ENCODE measurements around the gene RAB40C.

The RAB40C gene

DNA sequence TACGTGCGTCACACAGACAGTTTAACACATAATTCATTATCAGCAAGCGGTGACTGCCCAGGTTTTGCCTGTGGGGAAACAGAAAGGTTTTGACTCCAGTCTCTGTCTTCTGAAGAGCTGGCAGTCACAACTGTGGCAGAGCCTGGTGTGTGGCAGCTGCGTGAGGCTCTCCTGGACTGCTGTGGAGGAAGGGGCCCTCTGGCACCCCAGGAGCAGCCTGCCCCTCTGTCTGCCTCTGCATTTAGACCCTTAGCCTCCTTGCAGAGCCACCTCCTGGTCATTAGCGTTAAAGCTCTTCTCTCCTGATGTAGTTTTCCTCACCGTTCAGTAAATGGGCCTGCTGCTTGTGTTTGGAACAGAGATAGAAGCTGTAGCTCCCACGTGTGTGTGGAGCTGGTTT, 10.9 kb downstream of the RAB40C start:
- Mint-ChIP-seq H3K4me1 (ENCODE audit: low read depth) (peaks cover 14% of the 10 kb centered on the region), H3K27ac (no peak overlapping the region), H3K27me3 (no peaks in the 10 kb centered on the region), H3K9me3 (no peaks in the 10 kb centered on the region), H3K4me3 (no peak overlapping the region), H3K36me3 (ENCODE audit: low read depth) (peaks cover 4% of the 10 kb centered on the region)

DNA sequence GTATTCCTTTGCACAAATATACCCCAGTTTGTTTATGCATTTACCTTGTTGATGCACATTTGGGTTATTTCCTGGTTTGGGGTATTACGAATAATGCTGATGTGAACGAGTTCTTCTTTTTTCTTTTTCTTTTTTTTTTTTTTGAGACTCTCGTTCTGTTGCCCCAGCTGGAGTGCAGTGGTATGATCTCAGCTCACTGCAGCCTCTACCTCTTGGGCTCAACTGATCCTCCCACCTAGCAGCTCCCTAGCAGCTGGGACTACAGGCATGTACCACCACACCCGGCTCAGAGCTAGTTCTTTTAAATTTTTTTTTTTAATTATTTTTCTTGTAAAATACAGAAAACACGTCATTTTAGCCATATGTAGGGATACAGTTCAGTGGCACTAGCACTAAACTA, 14.1 kb downstream of the RAB40C start:
- Mint-ChIP-seq H3K4me3 (no peak overlapping the region), H3K36me3 (ENCODE audit: low read depth) (peaks cover 4% of the 10 kb centered on the region), H3K27me3 (no peaks in the 10 kb centered on the region), H3K4me1 (ENCODE audit: low read depth) (peaks cover 18% of the 10 kb centered on the region), H3K27ac (no peak overlapping the region), H3K9me3 (no peaks in the 10 kb centered on the region)

DNA sequence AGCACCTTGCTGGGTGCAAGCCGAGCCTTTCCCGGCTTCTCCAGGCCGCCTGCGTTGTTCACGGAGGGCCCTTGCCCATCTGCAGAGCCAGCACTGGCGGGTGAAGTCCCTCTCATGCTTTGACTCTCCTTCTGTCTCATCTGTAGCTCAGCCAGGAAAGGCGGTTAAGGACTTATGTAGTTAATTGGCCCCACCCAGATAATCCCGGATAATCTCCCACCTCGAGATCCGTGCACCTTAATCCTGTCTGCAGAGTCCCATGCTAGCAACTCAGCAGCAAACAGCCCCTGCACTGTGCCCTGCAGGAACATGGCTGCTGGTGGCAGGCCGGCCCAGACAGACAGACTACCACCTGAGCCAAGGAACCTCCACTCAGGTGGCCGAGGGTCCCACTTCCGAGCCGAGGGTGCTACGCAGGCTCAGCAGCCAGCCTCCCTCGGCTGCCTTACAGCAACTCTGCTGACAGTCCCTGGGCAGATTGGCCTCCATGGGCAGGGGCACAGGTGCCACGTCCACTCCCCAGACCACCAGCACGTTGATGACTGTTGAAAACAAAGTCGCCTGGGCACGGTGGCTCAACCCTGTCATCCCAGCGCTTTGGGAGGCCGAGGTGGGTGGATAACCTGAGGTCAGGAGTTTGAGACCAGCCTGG, 16.9 kb downstream of the RAB40C start:
- Mint-ChIP-seq H3K4me3 (no peak overlapping the region), H3K4me1 (ENCODE audit: low read depth) (peaks cover 25% of the 10 kb centered on the region), H3K27ac (no peak overlapping the region)

DNA sequence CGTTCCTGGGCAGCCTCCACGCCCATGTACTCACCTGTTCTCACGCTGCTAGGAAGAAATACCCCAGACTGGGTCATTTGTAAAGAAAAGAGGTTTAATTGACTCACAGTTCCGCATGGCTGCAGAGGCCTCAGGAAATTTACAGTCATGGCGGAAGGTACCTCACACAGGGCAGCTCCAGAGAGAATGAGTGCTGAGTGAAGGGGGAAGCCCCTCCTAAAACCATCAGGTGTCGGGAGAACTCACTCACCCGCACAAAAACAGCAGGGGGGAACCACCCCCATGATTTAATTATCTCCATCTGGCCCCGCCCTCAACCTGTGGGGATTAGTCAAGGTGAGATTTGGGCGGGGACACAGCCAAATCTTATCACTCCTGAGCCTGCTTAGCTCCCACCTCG, 18.2 kb downstream of the RAB40C start:
- Mint-ChIP-seq H3K36me3 (ENCODE audit: low read depth) (peaks cover 4% of the 10 kb centered on the region), H3K27me3 (no peaks in the 10 kb centered on the region), H3K9me3 (no peaks in the 10 kb centered on the region), H3K4me1 (ENCODE audit: low read depth) (peaks cover 21% of the 10 kb centered on the region), H3K4me3 (peak overlapping the region; percentile 48), H3K27ac (peak overlapping the region; percentile 84)

More for the DNA sequence above, 16.9 kb downstream of the RAB40C start:
- Mint-ChIP-seq H3K27me3 (no peaks in the 10 kb centered on the region), H3K36me3 (ENCODE audit: low read depth) (peaks cover 4% of the 10 kb centered on the region), H3K9me3 (no peaks in the 10 kb centered on the region)

DNA sequence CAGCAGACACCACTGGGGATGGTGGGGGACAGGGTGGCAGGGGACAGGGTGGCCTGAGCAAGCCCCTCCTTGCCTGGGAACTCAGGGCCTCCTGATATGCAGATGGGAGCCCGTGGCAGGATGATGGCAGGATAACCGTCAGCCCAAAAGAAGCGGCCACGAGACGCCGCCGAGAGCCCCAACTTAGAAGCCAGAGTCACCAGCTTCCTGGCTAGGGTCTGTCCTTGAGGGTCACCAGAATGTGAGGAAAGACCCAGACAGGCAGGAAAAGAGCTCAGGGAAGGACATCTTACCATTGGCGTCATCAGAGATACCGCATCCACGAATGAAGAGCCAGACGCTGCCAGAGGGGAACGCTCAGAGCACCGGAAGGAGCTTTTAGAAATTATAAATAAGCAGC, 19.4 kb downstream of the RAB40C start:
- H3K4me1 Mint-ChIP-seq (ENCODE audit: low read depth), result peaks cover 15% of the 10 kb centered on the region
- no peak overlapping the region for H3K4me3 Mint-ChIP-seq
- no peaks in the 10 kb centered on the region for H3K9me3 Mint-ChIP-seq
- H3K27ac Mint-ChIP-seq, result no peak overlapping the region
- H3K36me3 Mint-ChIP-seq (ENCODE audit: low read depth), result peaks cover 3% of the 10 kb centered on the region
- no peaks in the 10 kb centered on the region for H3K27me3 Mint-ChIP-seq

DNA sequence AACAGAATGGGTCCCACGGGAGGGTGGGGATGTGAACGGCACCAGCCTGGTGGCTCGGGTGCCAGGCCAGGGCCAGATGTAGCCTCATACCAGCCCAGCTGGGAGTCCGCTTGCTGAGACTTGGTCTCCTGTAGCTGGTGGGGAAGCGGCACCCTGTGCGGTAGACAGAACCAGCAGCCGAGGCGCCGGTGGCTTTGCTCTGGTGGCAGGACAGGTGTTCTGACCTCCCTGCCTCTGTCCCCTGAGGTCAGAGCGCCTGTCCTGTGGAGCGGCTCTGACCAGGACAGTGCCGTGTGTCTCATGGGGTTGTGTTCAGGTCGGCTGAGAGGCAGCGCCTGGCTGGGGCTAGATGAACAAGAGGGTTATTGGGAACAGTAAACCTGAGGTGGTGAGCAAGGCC, 20.1 kb downstream of the RAB40C start:
- no peaks in the 10 kb centered on the region for H3K27me3 Mint-ChIP-seq
- no peaks in the 10 kb centered on the region for H3K36me3 Mint-ChIP-seq (ENCODE audit: low read depth)
- H3K4me3 Mint-ChIP-seq, result no peak overlapping the region
- H3K9me3 Mint-ChIP-seq, result no peaks in the 10 kb centered on the region
- H3K4me1 Mint-ChIP-seq (ENCODE audit: low read depth), result peaks cover 15% of the 10 kb centered on the region
- H3K27ac Mint-ChIP-seq, result no peak overlapping the region

DNA sequence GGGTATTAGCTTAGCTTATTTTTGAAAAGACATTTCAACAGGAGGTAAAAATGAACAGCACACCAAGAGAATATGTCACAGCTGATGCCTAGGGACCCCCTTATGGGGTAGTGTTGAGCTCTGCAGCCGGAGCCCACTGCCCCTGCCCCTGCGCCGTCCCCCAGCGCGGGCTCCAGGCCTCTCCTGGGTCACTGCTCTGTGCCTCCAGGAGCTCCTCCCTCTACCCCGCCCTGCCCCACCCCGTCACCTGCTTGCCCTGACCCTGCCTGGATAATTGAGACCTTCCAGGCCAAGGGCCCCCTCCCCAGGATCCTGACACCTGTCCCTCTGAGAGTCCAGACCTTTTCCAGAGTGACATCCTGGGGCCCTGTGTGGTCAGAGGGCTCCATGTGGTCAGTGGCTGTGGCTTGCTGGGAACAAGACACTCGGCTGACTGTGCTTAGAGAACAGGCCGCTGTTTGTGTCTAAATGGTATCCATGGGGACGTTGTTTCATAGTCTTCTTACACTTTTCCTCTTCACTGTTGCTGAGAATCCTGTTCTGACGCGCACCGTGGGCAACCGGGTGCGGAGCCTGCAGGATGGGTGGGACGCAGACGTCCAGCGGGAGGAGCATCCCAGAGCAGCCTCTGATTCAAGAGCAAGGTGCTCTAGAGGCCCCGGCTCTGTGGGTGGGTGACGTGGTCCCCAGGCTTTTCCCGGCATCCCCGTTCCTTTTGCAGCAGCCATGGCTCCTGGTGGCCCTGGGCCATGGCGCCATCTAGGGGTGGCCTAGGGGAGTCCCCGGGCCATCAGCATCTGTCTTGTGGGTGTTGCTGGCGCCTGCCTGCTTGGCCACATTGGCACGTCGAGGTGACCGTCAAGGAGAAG, 20.9 kb downstream of the RAB40C start:
- H3K4me3 Mint-ChIP-seq, result no peak overlapping the region
- H3K9me3 Mint-ChIP-seq, result no peaks in the 10 kb centered on the region
- H3K27me3 Mint-ChIP-seq, result no peaks in the 10 kb centered on the region
- no peaks in the 10 kb centered on the region for H3K36me3 Mint-ChIP-seq (ENCODE audit: low read depth)
- peaks cover 15% of the 10 kb centered on the region for H3K4me1 Mint-ChIP-seq (ENCODE audit: low read depth)
- no peak overlapping the region for H3K27ac Mint-ChIP-seq

DNA sequence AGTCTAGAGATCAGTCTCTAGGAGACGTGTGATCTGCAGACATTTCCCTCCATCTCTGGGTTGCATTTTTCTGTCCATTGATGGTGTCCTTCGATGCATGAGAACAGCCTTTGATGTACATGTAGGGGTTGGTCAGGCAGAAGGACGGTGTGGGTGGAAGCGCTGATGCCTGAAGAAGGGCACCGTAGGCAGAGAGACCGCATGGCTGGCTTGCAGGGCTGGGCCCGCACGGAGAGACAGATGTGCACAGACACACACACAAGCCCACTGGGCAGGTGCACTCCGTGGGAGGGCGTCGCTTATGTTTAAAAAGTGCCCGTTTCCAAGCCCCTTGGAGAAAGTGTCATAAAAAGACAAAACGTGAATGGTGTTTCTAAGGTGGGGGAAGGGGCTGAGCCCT, 25.3 kb downstream of the RAB40C start:
- H3K36me3 Mint-ChIP-seq (ENCODE audit: low read depth), result no peaks in the 10 kb centered on the region
- no peak overlapping the region for H3K4me3 Mint-ChIP-seq
- no peaks in the 10 kb centered on the region for H3K27me3 Mint-ChIP-seq
- H3K27ac Mint-ChIP-seq, result no peak overlapping the region
- H3K4me1 Mint-ChIP-seq (ENCODE audit: low read depth), result peaks cover 6% of the 10 kb centered on the region
- no peaks in the 10 kb centered on the region for H3K9me3 Mint-ChIP-seq

DNA sequence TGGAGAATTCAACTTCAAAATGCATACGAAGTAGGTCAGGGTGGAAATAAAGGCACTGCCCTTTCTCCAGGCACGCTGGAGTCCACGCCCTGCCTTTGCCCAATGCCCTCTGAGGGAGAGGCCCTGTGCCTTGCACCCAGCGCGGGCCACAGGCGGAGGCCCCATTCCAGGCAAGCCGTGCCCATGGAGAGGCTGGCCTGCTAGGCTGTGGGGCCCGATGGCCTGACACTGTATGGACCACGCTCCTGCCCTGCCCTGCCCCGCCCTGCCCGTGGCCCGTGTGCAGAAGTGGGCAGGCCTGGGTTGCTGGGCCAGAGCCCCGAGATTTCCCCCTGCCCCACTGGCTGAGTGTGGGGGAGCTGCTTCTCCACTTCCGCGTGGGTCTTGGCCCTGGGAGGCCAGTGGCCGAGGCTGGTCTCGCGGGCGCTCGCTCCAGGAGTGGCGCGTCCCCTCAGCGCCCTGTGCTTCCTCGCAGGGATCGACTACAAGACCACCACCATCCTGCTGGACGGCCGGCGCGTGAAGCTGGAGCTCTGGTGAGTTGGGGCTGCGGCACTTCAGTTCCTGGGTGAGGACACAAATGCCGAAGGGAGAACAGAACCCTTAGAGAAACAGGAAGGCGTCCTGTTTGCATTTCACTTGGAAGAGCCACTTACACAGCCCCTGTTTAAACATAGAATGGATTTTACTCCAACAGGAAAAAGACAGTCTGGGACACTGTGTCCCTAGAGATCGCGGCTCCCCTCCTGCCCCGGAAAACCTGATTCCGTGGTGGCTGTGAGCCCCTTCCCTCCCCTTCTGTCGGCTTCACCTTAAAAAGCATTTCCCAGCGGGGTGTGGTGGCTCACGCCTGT, 27.1 kb downstream of the RAB40C start:
- H3K27me3 Mint-ChIP-seq, result no peaks in the 10 kb centered on the region
- no peaks in the 10 kb centered on the region for H3K36me3 Mint-ChIP-seq (ENCODE audit: low read depth)
- no peak overlapping the region for H3K4me3 Mint-ChIP-seq
- no peak overlapping the region for H3K27ac Mint-ChIP-seq
- no peaks in the 10 kb centered on the region for H3K4me1 Mint-ChIP-seq (ENCODE audit: low read depth)
- no peaks in the 10 kb centered on the region for H3K9me3 Mint-ChIP-seq

DNA sequence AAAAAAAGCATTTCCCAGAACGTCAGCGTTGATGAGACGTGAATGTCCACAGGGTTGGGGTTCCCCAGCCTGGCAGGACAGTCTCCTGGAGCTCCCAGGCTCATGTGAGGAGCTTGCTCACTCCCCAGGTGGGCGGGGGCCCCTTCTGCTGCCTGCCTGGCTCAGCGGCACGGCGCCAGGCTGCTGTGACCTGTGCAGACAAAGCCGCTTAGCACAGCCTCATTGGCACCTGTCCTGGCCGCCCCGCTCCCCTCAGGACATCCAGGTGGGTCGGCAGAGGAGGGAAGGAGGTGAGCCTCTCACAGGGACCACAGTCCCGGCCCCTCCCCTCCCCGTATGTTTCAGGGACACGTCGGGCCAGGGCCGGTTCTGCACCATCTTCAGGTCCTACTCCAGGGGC, 28.0 kb downstream of the RAB40C start:
- H3K27ac Mint-ChIP-seq, result no peak overlapping the region
- H3K4me3 Mint-ChIP-seq, result no peak overlapping the region
- H3K36me3 Mint-ChIP-seq (ENCODE audit: low read depth), result no peaks in the 10 kb centered on the region
- H3K9me3 Mint-ChIP-seq, result no peaks in the 10 kb centered on the region
- no peaks in the 10 kb centered on the region for H3K27me3 Mint-ChIP-seq
- no peaks in the 10 kb centered on the region for H3K4me1 Mint-ChIP-seq (ENCODE audit: low read depth)

DNA sequence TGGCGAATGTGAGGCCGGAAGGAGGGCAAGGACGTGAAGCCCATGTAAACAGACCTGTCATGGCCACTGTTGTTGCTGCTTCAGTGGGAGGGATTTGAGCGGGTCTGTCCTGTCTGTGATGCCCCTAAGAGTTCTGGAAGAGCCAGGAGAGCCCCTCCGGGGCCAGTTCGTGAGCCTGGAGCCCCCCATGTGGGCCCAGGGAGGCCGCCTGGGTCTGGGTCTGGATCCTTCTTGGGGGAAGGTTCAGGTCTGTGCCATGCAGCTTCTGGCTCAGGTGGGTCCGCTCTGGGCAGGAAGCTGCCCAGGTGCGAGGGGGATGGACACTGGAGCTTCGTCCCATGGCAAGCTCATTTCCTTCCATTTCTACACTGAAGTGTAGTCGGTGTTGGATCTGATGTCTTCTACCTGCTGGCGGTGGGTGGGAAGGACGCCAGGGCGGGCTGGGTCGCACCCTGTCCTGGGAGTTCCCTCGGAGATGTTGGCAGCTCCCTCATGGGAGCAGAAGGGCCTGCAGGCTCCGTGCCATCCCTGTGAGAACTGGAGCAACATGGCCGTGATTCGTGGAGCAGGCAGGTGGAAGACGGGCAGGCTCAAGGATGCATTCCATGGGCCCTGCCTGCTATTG, 29.7 kb downstream of the RAB40C start:
- Mint-ChIP-seq H3K36me3 (ENCODE audit: low read depth) (no peaks in the 10 kb centered on the region), H3K9me3 (no peaks in the 10 kb centered on the region)

DNA sequence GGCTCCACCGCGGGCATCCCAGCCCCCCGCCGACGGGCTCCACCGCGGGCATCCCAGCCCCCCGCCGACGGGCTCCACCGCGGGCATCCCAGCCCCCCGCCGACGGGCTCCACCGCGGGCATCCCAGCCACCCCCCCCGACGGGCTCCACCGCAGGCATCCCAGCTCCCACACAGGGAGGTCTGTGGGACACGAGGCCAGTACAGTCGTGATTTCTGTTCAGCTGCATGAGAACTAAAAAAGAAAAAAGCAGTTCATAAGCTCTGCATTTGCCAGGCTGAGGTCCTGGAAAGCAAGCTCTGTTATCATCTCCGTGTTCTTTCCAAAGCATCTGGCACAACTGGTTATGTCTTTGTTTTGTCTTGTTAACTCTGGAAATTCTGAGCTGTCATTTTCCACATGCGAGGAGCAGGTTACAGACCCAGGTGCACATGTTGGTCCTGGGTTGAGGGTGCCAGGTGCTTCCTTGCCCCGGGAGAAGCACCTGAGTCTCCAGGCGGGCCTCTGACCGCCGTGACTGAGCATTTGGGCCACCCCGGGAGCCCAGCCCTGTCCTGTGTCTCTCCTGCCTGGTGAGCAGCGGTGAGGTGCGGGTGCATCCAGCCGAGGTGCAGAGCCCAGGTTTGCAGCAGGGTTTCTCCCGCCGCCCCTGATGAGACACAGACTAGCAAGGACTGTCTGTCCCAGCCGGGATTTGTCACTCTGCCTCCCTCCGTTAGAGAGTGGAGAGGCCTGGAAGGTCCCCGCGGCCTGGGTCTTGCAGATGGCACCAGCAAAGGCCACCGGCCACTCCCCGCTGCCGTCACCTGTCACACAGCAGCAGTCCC, 31.0 kb downstream of the RAB40C start:
- Mint-ChIP-seq H3K4me1 (ENCODE audit: low read depth) (no peaks in the 10 kb centered on the region), H3K36me3 (ENCODE audit: low read depth) (no peaks in the 10 kb centered on the region), H3K27ac (no peak overlapping the region)

More for the DNA sequence above, 29.7 kb downstream of the RAB40C start:
- Mint-ChIP-seq H3K27ac (no peak overlapping the region), H3K27me3 (no peaks in the 10 kb centered on the region), H3K4me1 (ENCODE audit: low read depth) (no peaks in the 10 kb centered on the region), H3K4me3 (no peak overlapping the region)

DNA sequence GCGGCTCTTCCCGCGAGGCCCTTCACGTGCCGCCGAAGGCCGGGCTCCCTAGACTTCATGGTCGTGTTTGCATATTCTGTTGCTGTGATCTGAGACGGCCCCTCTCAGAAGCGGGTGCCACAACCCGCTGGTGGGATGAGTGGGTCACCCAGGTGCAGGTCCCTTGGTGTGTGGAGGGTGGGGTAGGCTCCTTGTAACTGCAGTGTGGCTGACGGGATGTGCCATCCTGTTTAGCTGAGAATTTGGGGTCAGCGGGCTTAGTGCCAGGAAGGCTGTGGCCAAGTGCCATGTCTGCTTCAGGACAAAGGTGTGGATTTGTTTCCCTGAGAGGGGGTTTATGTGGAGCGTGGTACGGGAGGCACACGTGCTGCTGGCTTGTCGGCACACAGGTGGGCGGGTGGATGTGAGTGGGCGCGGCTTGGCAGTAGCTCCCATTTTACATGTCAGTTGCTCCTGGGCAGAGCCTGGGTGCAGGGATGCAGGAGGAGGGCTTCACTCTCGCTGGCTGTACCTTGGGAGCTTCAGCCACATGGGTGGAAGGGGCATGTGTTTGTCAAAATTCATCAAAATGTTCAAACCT, 31.8 kb downstream of the RAB40C start:
- H3K4me3 Mint-ChIP-seq, result no peak overlapping the region
- H3K27ac Mint-ChIP-seq, result no peak overlapping the region

More for the DNA sequence above, 31.0 kb downstream of the RAB40C start:
- Mint-ChIP-seq H3K4me3 (no peak overlapping the region), H3K9me3 (no peaks in the 10 kb centered on the region), H3K27me3 (no peaks in the 10 kb centered on the region)

DNA sequence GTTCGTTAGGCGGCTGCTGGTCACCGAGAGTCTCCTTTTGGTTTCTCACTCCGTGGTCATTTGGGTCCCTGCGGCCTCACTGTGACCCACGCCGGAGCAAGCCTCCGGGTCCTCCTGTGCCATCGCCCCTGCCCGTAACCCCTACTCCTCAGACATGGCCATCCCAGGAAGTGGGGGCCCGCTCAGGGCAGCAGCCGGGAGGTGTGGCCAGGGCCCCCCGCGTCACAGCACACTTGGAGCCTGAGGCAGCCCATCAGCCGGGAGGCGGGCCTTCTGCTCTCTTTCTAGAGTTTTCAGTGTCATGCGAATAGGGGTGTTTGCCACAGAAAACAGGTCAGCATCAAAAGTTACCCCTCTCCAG, 33.0 kb downstream of the RAB40C start:
- Mint-ChIP-seq H3K4me3 (no peak overlapping the region), H3K27me3 (no peaks in the 10 kb centered on the region), H3K27ac (no peak overlapping the region), H3K9me3 (no peaks in the 10 kb centered on the region), H3K4me1 (ENCODE audit: low read depth) (no peaks in the 10 kb centered on the region), H3K36me3 (ENCODE audit: low read depth) (no peaks in the 10 kb centered on the region)

More for the DNA sequence above, 31.8 kb downstream of the RAB40C start:
- Mint-ChIP-seq H3K9me3 (no peaks in the 10 kb centered on the region), H3K27me3 (no peaks in the 10 kb centered on the region), H3K36me3 (ENCODE audit: low read depth) (no peaks in the 10 kb centered on the region), H3K4me1 (ENCODE audit: low read depth) (no peaks in the 10 kb centered on the region)
